Neuronal stem cell (in vitro differentiated cells): Measurements from ENCODE around the gene CASP9.

Source experiments
- DNase-seq: peaks from one replicate; pipeline ENCODE4 v3.0.0-alpha.2; 2013; ENCODE audit warnings: low spot score
- H2AFZ ChIP-seq: one replicate; pipeline ENCODE4 v1.6.1; 2013; ENCODE audit warnings: mild to moderate bottlenecking, low read length, inconsistent platforms
- H2AK5ac ChIP-seq: 2 replicates; pipeline ENCODE4 v1.6.1; 2013; ENCODE audit warnings: low read depth, mild to moderate bottlenecking, inconsistent platforms, low read length, moderate library complexity, mixed read lengths
- H2BK120ac ChIP-seq: 2 replicates; pipeline ENCODE4 v1.6.1; 2013; ENCODE audit warnings: low read depth, mild to moderate bottlenecking, inconsistent platforms, low read length, moderate library complexity, mixed read lengths
- H2BK12ac ChIP-seq: one replicate; pipeline ENCODE4 v1.6.1; 2013; ENCODE audit warnings: low read length, inconsistent platforms
- H2BK15ac ChIP-seq: 2 replicates; pipeline ENCODE4 v1.6.1; 2013; ENCODE audit warnings: mild to moderate bottlenecking, low read length, inconsistent platforms, mixed read lengths
- H2BK5ac ChIP-seq: one replicate; pipeline ENCODE4 v1.6.1; 2013; ENCODE audit warnings: inconsistent platforms, mild to moderate bottlenecking, low read length, moderate library complexity
- H3K14ac ChIP-seq: one replicate; pipeline ENCODE4 v1.6.1; 2013; ENCODE audit warnings: low read length, inconsistent platforms
- H3K18ac ChIP-seq: 2 replicates; pipeline ENCODE4 v1.6.1; 2013; ENCODE audit warnings: low read length, inconsistent platforms
- H3K23ac ChIP-seq: 2 replicates; pipeline ENCODE4 v1.6.1; 2013; ENCODE audit warnings: low read depth, mild to moderate bottlenecking, mixed read lengths, low read length, inconsistent platforms; ENCODE audit not compliant: poor library complexity
- H3K27ac ChIP-seq: replicated peaks from 3 replicates; pipeline ENCODE4 v1.5.1; 2013; ENCODE audit warnings: low read length, inconsistent platforms
- H3K27me3 ChIP-seq, 3 experiments: 2 replicates each; pipeline ENCODE4 v1.6.1; 2013; ENCODE audit warnings: low read length in 3 of 3, mild to moderate bottlenecking in 2 of 3, inconsistent platforms in 1 of 3, low read depth in 1 of 3, mixed read lengths in 1 of 3, moderate library complexity in 1 of 3; ENCODE audit not compliant: control insufficient read depth in 3 of 3, insufficient read depth in 3 of 3
- H3K36me3 ChIP-seq, 2 donors: replicated peaks in 1 of 2; 2 replicates each; pipeline ENCODE4 v1.6.1; 2013; ENCODE audit warnings: low read length in 2 of 2; ENCODE audit not compliant: control insufficient read depth in 2 of 2, insufficient read depth in 2 of 2
- H3K4ac ChIP-seq: 2 replicates; pipeline ENCODE4 v1.6.1; 2013; ENCODE audit warnings: inconsistent platforms, mild to moderate bottlenecking, low read length, moderate library complexity
- H3K4me1 ChIP-seq, 2 donors: 1 replicate in 1 of 2; 2 replicates in 1 of 2; pipeline ENCODE4 v1.6.1; 2013; ENCODE audit warnings: low read length in 2 of 2, low read depth in 1 of 2; ENCODE audit not compliant: control insufficient read depth in 2 of 2, insufficient read depth in 1 of 2
- H3K4me2 ChIP-seq: one replicate; pipeline ENCODE4 v1.6.1; 2013; ENCODE audit warnings: mild to moderate bottlenecking, low read length, inconsistent platforms; ENCODE audit not compliant: insufficient read depth, poor library complexity, severe bottlenecking
- H3K4me3 ChIP-seq, 2 donors: 2 replicates each; pipeline ENCODE4 v1.5.1; 2013; ENCODE audit warnings: low read length in 2 of 2, mild to moderate bottlenecking in 2 of 2, inconsistent platforms in 1 of 2, moderate library complexity in 1 of 2
- H3K79me1 ChIP-seq: one replicate; pipeline ENCODE4 v1.6.1; 2013; ENCODE audit warnings: low read depth, mild to moderate bottlenecking, inconsistent platforms, low read length, moderate library complexity
- H3K9ac ChIP-seq: one replicate; pipeline ENCODE4 v1.6.1; 2013; ENCODE audit warnings: mild to moderate bottlenecking, low read depth, low read length, inconsistent platforms; ENCODE audit not compliant: poor library complexity
- H3K9me3 ChIP-seq, 2 donors: replicated peaks in 1 of 2; 2 replicates each; pipeline versions ENCODE3 to v1.6.1; 2013; ENCODE audit warnings: low read length in 2 of 2, mild to moderate bottlenecking in 2 of 2, inconsistent platforms in 1 of 2, low read depth in 1 of 2, mixed read lengths in 1 of 2, moderate library complexity in 1 of 2; ENCODE audit not compliant: control insufficient read depth in 2 of 2, insufficient read depth in 1 of 2
- H4K8ac ChIP-seq: one replicate; pipeline ENCODE4 v1.6.1; 2013; ENCODE audit warnings: low read depth, mild to moderate bottlenecking, inconsistent platforms, low read length, moderate library complexity
- H4K91ac ChIP-seq: one replicate; pipeline ENCODE4 v1.6.1; 2013; ENCODE audit warnings: low read length, low read depth, mild to moderate bottlenecking, inconsistent platforms; ENCODE audit not compliant: poor library complexity
- WGBS, 2 donors: extraction: QIAGEN DNeasy Blood & Tissue Kit; methylation state at CpG; one replicate each; pipeline ENCODE4 v1.1.7; 2013; ENCODE audit warnings: missing lambda C conversion rate in 2 of 2, mixed read lengths in 1 of 2; ENCODE audit not compliant: insufficient read length in 2 of 2, insufficient replicate concordance in 1 of 2; ENCODE audit errors: extremely low coverage in 2 of 2; 5-methylcytosine and 5-hydroxymethylcytosine counted together

The CASP9 gene

GRCh38 chr1:15479654-15480347 lies 44.2 kb downstream of the CASP9 start:
- H2BK12ac ChIP-seq = no peak overlapping the region
- no peaks in the 10 kb centered on the region for H3K79me1 ChIP-seq
- no peak overlapping the region for H2AFZ ChIP-seq
- no peak overlapping the region for H3K27ac ChIP-seq
- no peak overlapping the region for H3K4me2 ChIP-seq
- no peak overlapping the region for H3K14ac ChIP-seq
- peak overlapping the region; percentile 55 for H3K23ac ChIP-seq
- peak overlapping the region; percentile 43 for H4K8ac ChIP-seq
- no peak for DNase-seq
- no peaks in the 10 kb centered on the region for H3K4me1 ChIP-seq
- no peaks in the 10 kb centered on the region for H3K27me3 ChIP-seq
- H2BK120ac ChIP-seq = no peak overlapping the region
- no peaks in the 10 kb centered on the region for H3K36me3 ChIP-seq
- H3K18ac ChIP-seq = no peak overlapping the region
- no peak overlapping the region for H3K4ac ChIP-seq
- H3K4me3 ChIP-seq = peak overlapping the region in 1 of 2 donors; percentile 19
- H4K91ac ChIP-seq = no peak overlapping the region
- H3K9me3 ChIP-seq = peaks cover 0 to 3% of the 10 kb centered on the region in 2 donors
- H2BK15ac ChIP-seq = no peak overlapping the region
- no CpG with 5 or more reads among the region's 11 CpGs for WGBS, 2 donors
- no peak overlapping the region for H2BK5ac ChIP-seq
- H3K9ac ChIP-seq = no peak overlapping the region
- H2AK5ac ChIP-seq = no peak overlapping the region

- no peak overlapping the region for H2AFZ ChIP-seq
- no peak overlapping the region for H3K4me3 ChIP-seq
- no peak overlapping the region for H2AK5ac ChIP-seq
- no peak overlapping the region for H3K4me2 ChIP-seq
- no peak overlapping the region for H3K23ac ChIP-seq
- no peak overlapping the region for H2BK12ac ChIP-seq
- no peak overlapping the region for H3K27ac ChIP-seq
- H3K4ac ChIP-seq = no peak overlapping the region
- no peak overlapping the region for H3K14ac ChIP-seq
- no CpG with 5 or more reads among the region's 5 CpGs for WGBS, 2 donors
- H3K9ac ChIP-seq = no peak overlapping the region
- H2BK5ac ChIP-seq = no peak overlapping the region
- H3K4me1 ChIP-seq = no peaks in the 10 kb centered on the region
- no peak overlapping the region for H2BK120ac ChIP-seq
- peaks cover 0 to 3% of the 10 kb centered on the region in 2 donors for H3K9me3 ChIP-seq
- H3K79me1 ChIP-seq = no peaks in the 10 kb centered on the region
- no peak overlapping the region for H4K91ac ChIP-seq
- no peak overlapping the region for H4K8ac ChIP-seq
- no peak overlapping the region for H3K18ac ChIP-seq
- DNase-seq = no peak
- no peak overlapping the region for H2BK15ac ChIP-seq
- no peaks in the 10 kb centered on the region for H3K36me3 ChIP-seq
- no peaks in the 10 kb centered on the region for H3K27me3 ChIP-seq
These were observed 46.3 kb downstream of the CASP9 start for GRCh38 chr1:15477646-15478212.

GRCh38 chr1:15476927-15477326 lies 47.1 kb downstream of the CASP9 start:
- no peak overlapping the region for H3K4me3 ChIP-seq
- H3K36me3 ChIP-seq = no peaks in the 10 kb centered on the region
- no peak overlapping the region for H3K23ac ChIP-seq
- no peak overlapping the region for H2BK5ac ChIP-seq
- no peak overlapping the region for H3K9ac ChIP-seq
- DNase-seq = no peak
- no peak overlapping the region for H3K27ac ChIP-seq
- no peak overlapping the region for H3K4ac ChIP-seq
- H3K14ac ChIP-seq = no peak overlapping the region
- no peaks in the 10 kb centered on the region for H3K4me1 ChIP-seq
- no peaks in the 10 kb centered on the region for H3K27me3 ChIP-seq
- no peaks in the 10 kb centered on the region for H3K79me1 ChIP-seq
- no peak overlapping the region for H4K8ac ChIP-seq
- WGBS, 2 donors = no CpG with 5 or more reads among the region's 3 CpGs
- no peak overlapping the region for H2BK120ac ChIP-seq
- no peak overlapping the region for H2BK15ac ChIP-seq
- no peak overlapping the region for H2BK12ac ChIP-seq
- H2AK5ac ChIP-seq = no peak overlapping the region
- H3K9me3 ChIP-seq = peaks cover 0 to 4% of the 10 kb centered on the region in 2 donors
- no peak overlapping the region for H3K4me2 ChIP-seq
- no peak overlapping the region for H2AFZ ChIP-seq
- no peak overlapping the region for H3K18ac ChIP-seq
- H4K91ac ChIP-seq = no peak overlapping the region

GRCh38 chr1:15475752-15476314 lies 48.2 kb downstream of the CASP9 start, which contains the start of gene CELA2B:
Gene CELA2B (plus strand): TSS chr1:15476104. CDS start chr1:15476126, 22 bp downstream.
- no peaks in the 10 kb centered on the region for H3K79me1 ChIP-seq

More at GRCh38 chr1:15475752-15476314, 48.2 kb downstream of the CASP9 start, which contains the start of gene CELA2B:
- no peak within 1 kb of the TSS for H2AK5ac ChIP-seq
- no peak within 1 kb of the TSS for H3K4me3 ChIP-seq
- no peak within 1 kb of the TSS for H2BK5ac ChIP-seq
- no CpG with 5 or more reads among the region's 5 CpGs for WGBS, 2 donors
- H3K18ac ChIP-seq = no peak within 1 kb of the TSS
- no peaks in the 10 kb centered on the region for H3K4me1 ChIP-seq
- H3K23ac ChIP-seq = no peak within 1 kb of the TSS
- no peak within 1 kb of the TSS for H3K14ac ChIP-seq
- no peak within 1 kb of the TSS for H3K9ac ChIP-seq
- H2BK12ac ChIP-seq = no peak within 1 kb of the TSS
- no peak within 1 kb of the TSS for H2BK120ac ChIP-seq
- no peak within 1 kb of the TSS for H2BK15ac ChIP-seq
- no peak within 1 kb of the TSS for H3K27ac ChIP-seq
- no peaks in the 10 kb centered on the region for H3K27me3 ChIP-seq
- H4K91ac ChIP-seq = no peak within 1 kb of the TSS
- no peak within 1 kb of the TSS for H2AFZ ChIP-seq
- no peak within 1 kb of the TSS for H4K8ac ChIP-seq
- no peak for DNase-seq
- no peak within 1 kb of the TSS for H3K4ac ChIP-seq
- H3K9me3 ChIP-seq = peaks cover 0 to 4% of the 10 kb centered on the region in 2 donors
- no peaks in the 10 kb centered on the region for H3K36me3 ChIP-seq
- no peak within 1 kb of the TSS for H3K4me2 ChIP-seq
